RCC 7860 (cell line): ENCODE results near the gene ACCS.

Experiments
- DNase-seq: peaks from one replicate; pipeline ENCODE4 v3.0.0-alpha.2; 2015; ENCODE audit warnings: low spot score
- FAIRE-seq: peaks from 2 replicates; lab custom pipeline; 2012; peaks lifted over from hg19 to GRCh38; lab: Jason Lieb, UNC

The ACCS gene

DNA sequence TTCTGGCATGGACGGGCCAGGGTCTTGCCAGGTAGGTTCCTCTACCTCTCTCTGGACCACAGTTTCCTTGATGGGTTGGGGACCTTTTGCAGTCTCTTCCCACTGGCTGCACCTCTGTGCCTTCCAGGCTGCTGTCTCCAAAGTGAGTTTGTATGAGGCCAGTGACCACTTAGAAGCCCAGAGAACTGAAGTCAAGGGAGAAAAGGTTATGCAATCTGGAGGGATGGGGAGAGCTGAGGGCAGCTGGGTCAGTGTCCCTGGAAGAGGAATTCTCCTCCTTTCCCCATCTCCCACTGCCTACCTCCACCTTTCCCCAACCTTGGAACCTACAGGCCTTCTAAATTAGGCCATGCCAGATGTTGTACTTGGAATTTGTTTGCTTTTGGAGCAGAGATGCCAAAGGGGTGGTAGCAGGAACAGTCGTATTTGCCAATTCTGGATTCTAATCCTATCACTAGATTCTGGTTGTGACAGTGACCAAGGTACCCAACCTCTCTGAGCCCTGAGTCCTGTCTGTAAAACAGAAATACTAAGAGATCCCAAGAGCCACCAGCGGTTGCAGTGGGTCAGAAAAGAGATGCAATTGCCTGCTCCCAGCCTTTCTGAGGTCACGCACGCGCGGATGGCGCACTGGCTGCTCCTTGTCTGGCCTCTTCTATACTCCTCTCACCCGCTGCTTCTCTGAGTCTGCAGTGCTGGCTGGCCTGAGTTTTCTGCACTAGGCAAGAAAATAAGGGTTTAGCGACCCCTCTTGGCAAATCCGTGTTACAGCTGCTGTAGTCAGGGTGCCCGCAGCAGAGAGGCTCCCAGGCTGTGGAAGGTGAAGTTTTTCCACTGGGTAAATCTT is 29.0 kb upstream of the ACCS start:
- no peak for FAIRE-seq
- DNase-seq: peak; percentile 55

DNA sequence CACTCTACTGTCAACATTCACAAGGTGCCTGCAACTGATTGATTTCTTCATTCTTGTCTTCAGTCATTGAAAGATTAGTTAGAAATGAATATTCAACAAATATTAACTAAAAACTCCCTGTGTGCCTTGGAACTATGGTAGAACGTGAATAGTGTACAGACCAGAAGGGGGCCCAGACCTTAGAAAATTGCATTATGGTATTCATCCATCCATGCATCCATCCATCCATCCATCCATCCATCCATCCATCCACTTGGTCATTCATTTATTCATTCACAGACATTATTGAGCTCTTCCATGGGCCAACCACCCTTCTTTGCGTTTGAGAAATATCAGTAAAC is 28.4 kb upstream of the ACCS start:
- DNase-seq (no peak), FAIRE-seq (no peak)

DNA sequence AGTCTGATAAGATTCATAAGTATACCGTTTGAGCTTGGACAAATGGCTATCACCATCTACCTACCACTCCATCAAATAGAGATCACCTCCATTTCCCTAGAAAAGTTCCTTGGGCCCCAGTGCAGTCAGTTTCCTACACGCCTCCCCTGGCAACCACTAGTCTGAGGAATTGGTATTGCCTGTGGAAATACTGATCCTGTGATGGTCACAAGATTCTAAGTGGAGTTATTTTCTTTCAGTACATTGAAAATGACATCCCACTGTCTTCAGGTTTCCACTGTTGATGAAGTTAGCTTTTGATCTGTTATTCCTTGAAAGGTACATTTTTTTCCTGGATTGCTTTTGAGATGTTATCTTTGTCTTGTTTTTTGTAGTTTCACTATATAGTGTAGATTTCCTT is 22.9 kb upstream of the ACCS start:
- FAIRE-seq: no peak

DNA sequence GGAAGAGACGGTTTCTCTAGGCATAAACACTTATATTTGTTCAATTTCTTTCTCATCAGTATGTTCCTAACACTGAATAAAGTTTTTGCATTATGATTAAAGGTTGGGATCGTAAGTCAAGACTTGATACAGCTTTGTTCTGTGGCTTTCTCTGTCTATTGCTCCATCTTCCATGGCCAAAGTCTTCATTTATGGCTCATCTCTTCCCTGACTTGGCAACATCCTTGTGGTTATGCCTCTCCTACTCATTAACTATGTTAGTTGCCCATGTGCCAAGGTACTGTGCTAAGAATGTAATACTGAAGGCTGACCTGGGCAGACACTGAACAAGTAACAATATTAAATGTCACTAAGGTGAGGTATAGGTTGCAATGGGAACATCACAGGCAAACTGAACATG is 19.9 kb upstream of the ACCS start:
- FAIRE-seq (no peak), DNase-seq (no peak)

More for the DNA sequence above, 22.9 kb upstream of the ACCS start:
- no peak for DNase-seq

DNA sequence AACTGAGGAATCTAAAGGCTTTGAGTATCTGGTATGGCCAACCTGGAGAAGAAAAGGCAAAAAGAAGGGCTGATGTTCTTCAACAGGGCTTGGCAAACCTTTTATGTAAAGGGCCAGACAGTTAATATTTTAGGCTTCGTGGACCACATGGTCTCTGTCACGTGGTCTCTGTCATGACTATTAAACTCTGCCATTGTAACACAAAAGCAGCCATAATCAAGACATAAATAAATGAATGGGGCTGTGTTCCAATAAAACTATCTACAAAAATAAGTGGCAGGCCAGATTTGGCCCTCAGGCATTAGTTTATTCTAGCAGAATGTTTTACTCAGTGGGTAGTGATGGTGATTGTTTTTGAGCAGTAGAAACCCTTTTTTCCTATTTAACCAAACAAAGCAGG is 18.8 kb upstream of the ACCS start:
- FAIRE-seq (no peak), DNase-seq (no peak)

DNA sequence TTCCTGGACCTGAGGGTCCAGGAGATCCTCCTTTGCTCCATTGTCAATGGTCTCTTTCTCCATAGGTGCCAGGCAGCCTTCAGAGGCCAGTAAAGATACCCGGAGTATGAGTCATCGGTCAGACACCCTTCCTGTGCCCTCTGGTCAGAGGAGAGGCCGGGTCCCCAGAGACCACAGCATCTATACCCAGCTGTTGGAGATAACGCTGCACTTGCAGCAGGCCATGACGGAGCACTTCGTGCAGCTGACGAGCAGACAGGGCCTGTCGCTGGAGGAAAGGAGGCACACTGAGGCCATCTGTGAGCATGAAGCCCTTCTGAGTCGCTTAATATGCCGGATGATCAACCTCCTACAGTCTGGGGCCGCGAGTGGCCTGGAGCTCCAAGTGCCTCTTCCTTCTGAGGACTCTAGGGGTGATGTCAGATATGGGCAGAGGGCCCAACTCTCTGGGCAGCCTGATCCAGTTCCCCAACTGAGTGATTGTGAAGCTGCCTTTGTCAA is 18.1 kb upstream of the ACCS start, which contains the start of gene ACCSL:
ACCSL (plus strand) TSS at position 51 of the 501 bp plus-strand sequence; CDS start at position 107, 56 bp downstream.
- DNase-seq (no peak), FAIRE-seq (no peak)

DNA sequence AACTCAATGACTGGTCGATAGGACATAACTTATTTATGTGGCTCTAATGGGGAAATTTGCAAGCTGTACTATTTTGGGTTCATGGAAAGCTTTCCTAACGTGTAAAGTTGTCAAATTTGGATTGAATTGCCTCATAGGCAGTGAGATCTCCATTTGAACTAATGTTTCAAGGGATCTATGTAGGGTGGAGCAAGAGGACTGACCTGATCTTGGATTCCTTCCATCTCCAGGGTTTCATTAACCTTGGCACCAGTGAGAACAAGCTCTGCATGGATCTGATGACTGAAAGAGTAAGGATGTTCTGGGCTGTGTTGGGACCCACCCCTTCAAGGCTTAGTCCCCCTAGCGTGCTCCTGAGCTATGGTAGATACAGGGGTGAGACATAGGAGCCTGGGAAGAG is 16.2 kb upstream of the ACCS start:
- FAIRE-seq (no peak), DNase-seq (no peak)

DNA sequence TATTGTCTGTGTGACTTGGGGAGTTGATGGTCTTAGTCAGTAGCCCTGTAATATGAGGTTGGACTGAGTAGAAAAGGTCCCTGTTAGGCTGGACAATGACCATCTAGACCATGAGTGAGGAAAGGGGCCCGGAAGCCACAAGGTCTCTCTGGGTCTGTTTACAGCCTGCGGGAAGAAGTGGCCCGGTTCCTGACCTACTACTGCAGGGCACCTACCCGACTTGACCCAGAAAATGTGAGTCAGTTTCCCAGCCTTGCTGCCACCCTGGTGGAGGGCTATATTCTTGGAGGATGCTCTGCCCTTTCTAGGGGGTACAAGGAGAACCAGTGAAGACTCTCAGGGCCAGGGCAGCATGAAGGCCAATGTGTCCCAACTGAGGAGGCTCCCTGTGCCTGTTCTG is 14.9 kb upstream of the ACCS start:
- FAIRE-seq (no peak), DNase-seq (no peak)

DNA sequence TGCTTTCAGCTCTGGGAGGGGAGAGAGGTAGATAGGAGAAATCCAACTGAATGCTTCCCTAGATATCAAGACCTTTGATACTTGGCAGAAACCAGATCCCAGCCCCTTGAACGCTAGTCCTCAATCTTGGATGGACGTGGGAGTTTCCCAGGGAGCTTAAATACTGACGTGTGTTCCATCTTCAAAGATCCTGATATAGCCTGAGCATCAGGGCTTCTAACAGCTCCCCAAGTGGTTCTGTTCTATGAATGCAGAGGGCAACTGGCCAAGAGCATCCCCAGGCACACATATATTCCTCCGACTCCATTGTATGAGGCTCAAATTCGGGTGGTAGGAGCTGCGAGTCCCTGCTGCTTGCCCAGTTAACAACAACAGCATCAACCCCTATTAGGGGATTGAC is 8.7 kb upstream of the ACCS start:
- DNase-seq (no peak), FAIRE-seq (no peak)

DNA sequence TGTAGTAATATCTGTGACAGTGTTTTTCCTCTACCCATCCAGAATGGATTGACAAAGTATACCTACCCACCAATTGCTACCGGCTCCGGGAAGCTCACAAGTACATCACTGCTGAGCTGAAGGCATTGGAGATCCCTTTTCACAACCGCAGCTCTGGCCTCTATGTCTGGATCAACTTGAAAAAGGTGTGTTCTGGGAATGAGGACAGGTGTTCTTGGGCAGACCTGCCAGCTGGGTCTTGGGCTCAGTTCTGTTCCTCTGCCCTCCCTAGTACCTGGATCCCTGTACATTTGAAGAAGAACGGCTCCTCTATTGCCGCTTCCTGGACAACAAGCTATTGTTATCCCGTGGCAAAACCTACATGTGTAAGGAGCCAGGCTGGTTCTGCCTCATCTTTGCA is 7.8 kb upstream of the ACCS start:
- DNase-seq: no peak

DNA sequence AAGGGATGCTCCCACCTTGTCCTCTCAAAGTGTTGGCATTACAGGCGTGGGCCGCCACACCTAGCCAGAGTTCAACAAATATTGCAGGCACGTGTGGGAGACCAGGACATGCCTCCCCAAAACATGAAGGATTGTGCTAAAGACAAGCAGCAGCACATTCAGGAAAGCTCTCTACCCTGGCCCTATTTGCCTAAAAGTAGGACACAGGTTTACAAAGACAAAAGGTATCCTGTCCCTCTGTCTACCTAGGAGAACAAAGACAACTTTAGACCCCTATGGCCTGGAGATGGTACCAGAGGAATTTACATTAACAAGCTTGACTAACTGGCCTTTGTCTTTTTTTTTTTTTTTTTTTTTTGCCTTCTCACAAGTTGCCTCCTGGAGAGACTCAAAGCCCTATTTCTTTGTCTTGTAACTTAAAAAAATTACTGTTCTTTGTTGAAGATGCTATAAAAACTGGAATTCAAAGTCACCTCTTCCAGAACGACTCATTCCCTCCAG is 859 bp upstream of the ACCS start:
- DNase-seq (no peak), FAIRE-seq (no peak)

More for the DNA sequence above, 7.8 kb upstream of the ACCS start:
- FAIRE-seq: no peak

DNA sequence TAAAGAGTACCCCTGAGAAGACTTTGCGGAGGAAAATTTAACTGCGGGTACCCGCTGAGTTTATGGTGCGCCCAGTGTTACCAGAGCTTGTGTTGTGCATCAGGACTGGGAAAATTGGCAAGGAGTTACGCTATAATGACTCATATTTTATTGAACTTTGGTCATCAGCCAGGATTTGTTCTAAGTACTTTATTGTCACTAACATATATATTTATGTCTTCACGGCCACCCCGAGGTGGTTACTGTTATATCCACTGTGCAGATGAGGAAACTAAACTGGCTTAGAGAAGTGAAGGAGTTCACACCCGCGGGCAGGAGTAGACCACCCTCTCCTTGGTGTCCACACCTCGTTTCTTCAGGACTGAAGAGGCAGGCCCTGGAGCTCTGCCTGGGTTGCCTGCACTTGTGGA is 667 bp downstream of the ACCS start:
- no peak for FAIRE-seq
- DNase-seq: peak; percentile 17

DNA sequence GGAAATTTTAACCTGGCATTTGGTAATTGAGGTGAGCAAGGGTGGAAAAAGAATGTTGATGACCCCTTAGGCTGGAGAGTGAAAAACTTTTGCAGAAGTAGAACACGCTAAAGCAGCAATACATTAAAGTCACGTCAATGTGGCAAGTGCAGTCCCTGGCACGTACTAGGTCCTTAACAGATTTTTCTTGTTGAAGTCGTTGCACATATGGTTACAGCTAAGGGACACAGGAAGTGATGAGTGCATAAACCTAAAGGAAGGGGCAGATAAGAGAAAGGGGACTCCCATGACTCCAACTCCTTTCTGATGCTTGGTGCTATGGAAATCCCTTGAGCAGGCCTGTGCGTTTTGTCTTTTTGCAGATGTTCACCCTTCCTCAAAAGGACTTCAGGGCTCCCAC is 1.2 kb downstream of the ACCS start:
- DNase-seq: no peak
- no peak for FAIRE-seq

DNA sequence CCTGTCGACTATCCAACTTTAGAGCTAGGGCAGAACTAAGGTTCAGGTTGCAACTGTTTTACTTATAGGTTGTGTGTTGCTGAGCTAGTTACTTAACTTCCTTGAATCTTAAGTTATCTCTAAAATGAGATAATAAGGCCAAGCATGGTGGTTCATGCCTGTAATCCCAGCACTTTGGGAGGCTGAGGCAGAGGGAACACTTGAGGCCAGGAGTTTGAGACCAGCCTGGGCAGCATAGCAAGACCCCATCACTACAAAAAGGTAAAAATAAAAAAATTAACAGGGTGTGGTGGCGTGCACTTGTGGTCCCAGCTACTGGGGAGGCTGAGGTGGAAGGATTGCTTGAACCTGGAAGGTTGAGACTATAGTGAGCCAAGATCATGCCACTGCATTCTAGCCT is 2.1 kb downstream of the ACCS start:
- no peak for FAIRE-seq
- DNase-seq: no peak

DNA sequence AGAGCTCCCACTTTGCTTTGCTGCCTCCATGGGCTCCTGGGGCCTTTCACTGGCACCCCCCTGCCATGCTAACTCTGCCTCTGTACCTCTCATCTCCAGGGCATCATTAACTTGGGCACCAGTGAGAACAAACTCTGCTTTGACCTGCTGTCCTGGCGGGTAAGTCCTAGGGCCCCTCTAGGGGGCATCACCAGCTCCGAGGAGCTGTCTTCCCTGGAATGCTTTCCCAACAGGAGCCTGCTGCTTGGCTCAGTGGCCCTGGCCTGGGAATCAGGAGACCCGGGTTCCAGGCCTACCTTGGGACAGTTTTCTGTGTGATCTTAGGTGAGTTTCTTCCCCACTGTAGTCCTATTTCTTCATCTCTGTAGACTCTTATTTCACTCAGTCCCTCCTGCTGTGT is 5.1 kb downstream of the ACCS start:
- DNase-seq (no peak), FAIRE-seq (no peak)

DNA sequence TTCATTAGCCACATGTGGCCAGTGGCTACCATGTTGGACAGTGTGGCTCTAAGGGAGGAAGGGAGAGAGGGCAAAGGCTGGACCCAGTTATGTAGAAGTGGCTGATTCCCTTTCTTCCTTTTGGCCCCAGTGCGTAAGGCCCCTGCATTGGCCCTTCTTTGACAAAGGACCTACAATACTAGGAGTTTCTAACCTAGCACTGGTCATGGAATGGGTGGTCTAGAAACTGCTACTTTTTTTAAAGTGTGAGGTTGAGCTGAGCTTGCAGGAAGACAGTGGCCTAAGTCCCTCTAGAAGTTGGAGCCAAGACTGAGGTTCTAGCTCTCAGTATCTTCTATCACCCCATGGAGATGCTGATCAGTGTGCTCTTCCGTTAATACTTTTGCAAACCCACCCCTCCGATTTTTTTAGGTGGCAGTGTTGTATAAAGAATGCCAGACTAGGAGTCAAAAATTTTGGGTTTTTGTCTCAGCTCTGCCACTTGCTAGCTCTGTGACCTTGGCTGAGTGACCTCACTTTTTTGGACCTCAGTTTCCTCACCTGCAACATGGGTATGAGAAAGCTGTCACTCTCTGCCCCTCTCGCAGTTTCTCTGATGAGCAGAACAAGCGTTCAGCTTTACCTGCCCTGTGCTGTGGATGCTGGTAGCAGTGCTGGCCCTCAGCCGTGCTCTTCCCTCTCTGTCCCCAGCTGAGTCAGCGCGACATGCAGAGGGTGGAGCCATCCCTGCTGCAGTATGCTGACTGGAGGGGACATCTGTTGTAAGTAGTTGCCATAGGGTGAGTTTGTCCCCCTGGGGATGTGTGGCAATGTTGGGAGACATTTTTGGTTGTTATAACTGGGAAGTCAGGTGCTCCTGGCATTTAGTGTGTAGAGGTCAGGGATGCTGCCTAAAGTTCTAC is 6.9 kb downstream of the ACCS start:
- no peak for DNase-seq
- FAIRE-seq: no peak

DNA sequence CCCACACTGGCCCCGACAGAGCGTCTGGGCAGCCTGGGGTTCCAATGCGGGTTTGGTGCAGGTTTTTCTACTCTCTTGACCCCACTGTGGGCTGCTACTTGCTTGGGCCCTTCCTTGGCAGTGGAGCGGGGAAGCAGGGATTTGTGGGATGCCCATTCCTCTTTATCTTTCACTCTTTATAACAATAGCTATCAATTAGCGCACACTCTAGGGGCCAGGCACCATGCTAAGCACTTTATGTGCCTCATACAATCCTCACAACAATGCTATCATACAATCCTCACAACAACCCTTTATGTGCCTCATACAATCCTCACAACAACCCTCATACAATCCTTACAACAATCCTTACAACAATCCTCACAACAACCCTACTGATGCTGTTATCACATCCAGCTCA is 12.7 kb downstream of the ACCS start:
- no peak for DNase-seq
- FAIRE-seq: no peak

DNA sequence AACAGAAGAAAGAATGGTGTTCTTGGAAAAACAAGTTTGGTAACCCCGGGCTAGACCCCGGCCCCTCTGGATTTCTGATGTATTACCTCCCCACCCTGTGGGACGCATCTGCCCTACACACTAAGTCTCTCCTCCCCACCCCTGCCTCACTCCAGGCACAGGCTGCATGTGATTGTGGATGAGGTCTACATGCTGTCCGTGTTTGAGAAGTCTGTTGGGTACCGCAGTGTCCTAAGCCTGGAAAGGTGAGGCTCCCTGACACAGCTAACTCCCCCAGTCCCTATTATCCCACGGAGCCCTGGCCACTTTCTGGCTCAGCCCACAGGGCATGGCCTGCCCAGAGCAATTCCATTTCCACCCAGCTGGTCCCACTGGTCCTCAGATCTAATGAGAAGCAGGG is 13.3 kb downstream of the ACCS start:
- no peak for FAIRE-seq
- DNase-seq: no peak

DNA sequence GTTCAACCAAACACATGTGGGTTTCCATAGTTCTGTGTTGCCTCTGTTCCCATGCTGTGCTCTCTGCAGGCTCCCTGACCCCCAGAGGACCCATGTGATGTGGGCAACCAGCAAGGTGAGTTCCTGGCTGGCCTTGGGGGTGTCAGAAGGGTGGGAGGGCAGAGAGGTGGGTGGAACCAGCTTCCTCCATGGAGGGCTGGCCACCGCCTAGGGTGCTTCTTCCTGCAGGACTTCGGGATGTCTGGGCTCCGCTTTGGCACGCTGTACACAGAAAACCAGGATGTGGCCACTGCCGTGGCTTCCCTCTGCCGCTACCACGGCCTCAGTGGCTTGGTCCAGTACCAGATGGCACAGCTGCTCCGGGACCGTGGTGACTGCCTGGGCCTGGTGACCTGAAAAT is 14.9 kb downstream of the ACCS start:
- FAIRE-seq: no peak
- DNase-seq: no peak

DNA sequence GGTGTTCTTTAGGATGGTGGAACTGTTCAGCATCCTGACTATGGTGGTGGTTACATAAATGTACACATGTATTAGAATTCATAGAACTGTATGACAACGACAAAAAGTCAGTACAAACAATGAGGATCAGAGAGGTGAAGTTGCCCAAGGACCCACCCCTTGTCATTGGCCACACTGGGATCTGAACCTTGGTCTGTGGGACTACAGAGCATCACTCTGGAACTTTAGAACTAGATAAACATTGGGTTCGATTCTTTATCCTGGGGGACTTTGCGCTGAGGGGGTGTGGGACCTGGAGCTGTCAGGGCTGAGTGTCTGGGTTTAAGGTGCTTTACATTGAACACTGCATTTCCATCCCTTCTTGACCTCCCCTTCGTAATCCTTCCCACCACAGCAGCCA is 16.6 kb downstream of the ACCS start:
- no peak for FAIRE-seq

DNA sequence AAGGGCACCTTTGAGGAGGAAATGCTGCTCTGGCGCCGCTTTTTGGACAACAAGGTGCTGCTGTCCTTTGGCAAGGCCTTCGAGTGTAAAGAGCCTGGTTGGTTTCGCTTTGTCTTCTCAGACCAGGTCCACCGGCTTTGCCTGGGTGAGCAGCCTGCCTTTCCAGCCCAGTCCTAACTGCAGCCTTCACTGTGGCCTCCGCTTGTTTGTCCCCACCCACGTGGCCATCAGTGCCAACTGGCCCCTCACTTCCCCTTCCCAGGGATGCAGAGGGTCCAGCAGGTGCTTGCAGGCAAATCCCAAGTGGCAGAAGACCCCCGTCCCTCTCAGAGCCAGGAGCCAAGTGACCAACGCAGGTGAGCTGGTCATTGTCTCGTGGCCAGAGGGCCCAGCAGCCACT is 17.4 kb downstream of the ACCS start:
- DNase-seq: no peak
- FAIRE-seq: no peak

More for the DNA sequence above, 16.6 kb downstream of the ACCS start:
- no peak for DNase-seq

DNA sequence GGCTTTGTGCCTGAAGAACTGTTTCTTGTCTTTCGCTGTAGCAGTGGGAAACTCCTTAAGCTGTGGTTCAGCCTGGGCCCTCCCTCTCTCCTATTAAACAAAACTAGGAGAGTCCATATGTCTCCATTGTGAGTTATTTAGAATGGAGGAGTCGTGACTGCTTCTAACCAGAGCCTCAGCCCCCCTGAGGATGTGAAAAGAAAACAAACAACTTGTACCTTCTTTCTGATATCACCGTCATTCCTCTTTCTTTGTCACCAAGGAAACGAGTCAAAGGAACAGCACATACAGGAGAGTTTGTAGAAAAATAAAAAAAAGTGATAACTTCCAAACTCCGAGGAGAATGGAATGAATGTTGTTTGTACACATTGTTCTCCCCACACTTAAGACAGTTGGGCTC is 17.8 kb downstream of the ACCS start:
- DNase-seq: no peak

More for the DNA sequence above, 17.8 kb downstream of the ACCS start:
- FAIRE-seq: no peak
